ENCODE results near the gene TAS2R16.

TAS2R16 gene

DNA sequence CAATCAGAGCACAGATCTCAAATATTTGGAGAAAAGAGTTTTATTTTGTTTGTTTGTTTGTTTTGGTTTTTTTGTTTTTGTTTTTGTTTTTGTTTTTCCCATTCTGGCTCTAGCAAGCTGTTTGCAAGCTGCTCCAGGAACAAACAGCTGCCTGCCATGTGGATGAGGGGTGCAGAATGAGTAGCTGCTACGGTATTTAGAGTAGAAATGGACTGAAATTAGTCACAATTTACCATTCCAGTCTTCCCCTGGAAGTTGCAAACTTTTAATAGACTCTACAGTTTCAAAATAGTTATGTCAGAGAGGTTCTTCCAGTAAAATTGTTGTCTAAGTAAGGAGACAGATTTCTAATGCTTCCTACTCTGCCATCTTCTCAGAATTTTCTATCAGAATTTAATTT is 27.1 kb upstream of the TAS2R16 start:
- no peaks in the 10 kb centered on the region for H3K27me3 ChIP-seq (replicated peaks; ENCODE audit: control insufficient read depth, insufficient read depth, low read length, poor library complexity, severe bottlenecking)
- no peak overlapping the region for H3K4me3 ChIP-seq (ENCODE audit: insufficient read depth, low read depth, low read length, poor library complexity, severe bottlenecking)
- no peak overlapping the region for H3K27ac ChIP-seq (ENCODE audit: insufficient read depth, low read length, poor library complexity, severe bottlenecking)
- H3K36me3 ChIP-seq (ENCODE audit: control insufficient read depth, insufficient read depth, low read length): no peaks in the 10 kb centered on the region
- no peaks in the 10 kb centered on the region for H3K9me3 ChIP-seq (ENCODE audit: control insufficient read depth, low read length)
- DNase-seq: no peak
- H3K4me1 ChIP-seq (ENCODE audit: control insufficient read depth, insufficient read depth, low read length, poor library complexity, severe bottlenecking): no peaks in the 10 kb centered on the region

DNA sequence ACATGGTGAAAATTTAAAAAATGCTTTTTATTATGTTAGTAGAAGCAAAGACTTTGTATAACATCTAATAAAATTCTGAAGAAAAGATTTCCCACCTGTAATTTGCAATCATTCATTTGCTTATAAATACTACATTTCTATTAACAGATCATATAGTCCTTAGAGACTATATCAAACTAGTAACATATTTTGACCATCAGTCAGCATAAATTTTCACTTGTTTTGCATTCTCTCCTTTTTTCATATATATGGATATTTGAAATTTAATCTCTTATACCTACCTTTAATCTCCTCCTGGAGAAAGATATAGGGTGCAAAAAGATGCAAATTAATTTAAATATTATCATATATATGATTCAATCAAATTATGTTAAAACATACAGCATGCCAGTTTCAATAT is 16.9 kb upstream of the TAS2R16 start:
- H3K4me1 ChIP-seq (ENCODE audit: control insufficient read depth, insufficient read depth, low read length, poor library complexity, severe bottlenecking): no peaks in the 10 kb centered on the region
- no peak for DNase-seq
- no peaks in the 10 kb centered on the region for H3K9me3 ChIP-seq (ENCODE audit: control insufficient read depth, low read length)
- H3K27me3 ChIP-seq (replicated peaks; ENCODE audit: control insufficient read depth, insufficient read depth, low read length, poor library complexity, severe bottlenecking): no peaks in the 10 kb centered on the region
- H3K4me3 ChIP-seq (ENCODE audit: insufficient read depth, low read depth, low read length, poor library complexity, severe bottlenecking): no peak overlapping the region
- no peaks in the 10 kb centered on the region for H3K36me3 ChIP-seq (ENCODE audit: control insufficient read depth, insufficient read depth, low read length)
- H3K27ac ChIP-seq (ENCODE audit: insufficient read depth, low read length, poor library complexity, severe bottlenecking): no peak overlapping the region

DNA sequence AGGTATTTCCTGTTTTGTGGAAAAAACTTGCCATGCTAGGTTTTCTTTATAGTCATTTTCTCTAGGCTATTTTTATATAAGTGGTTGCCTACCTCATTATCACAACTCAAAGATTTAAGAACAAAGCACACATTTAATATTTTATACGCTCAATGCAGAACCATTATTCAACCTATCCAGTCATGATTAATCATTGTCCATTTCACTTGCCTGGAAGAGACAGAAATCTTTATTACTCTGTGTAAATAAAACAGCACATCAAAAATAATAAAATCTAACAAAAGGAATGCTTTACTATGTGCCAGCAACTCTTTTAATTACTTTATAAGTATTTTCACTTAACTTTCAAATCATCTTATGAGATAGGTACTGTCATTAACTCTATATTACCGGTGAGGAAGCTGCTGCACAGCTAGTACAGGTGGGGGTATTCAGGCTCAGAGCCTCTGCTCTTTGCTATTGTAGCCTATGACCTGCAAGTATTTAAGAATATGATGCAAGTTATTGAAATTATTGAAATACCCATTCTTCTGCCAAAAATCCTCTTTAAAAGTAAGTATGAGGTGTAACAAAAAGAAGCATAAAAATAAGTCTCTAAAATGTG is 16.4 kb upstream of the TAS2R16 start:
- H3K36me3 ChIP-seq (ENCODE audit: control insufficient read depth, insufficient read depth, low read length): no peaks in the 10 kb centered on the region
- no peaks in the 10 kb centered on the region for H3K4me1 ChIP-seq (ENCODE audit: control insufficient read depth, insufficient read depth, low read length, poor library complexity, severe bottlenecking)
- no peak overlapping the region for H3K27ac ChIP-seq (ENCODE audit: insufficient read depth, low read length, poor library complexity, severe bottlenecking)
- H3K4me3 ChIP-seq (ENCODE audit: insufficient read depth, low read depth, low read length, poor library complexity, severe bottlenecking): no peak overlapping the region
- H3K27me3 ChIP-seq (replicated peaks; ENCODE audit: control insufficient read depth, insufficient read depth, low read length, poor library complexity, severe bottlenecking): no peaks in the 10 kb centered on the region
- no peak for DNase-seq
- H3K9me3 ChIP-seq (ENCODE audit: control insufficient read depth, low read length): no peaks in the 10 kb centered on the region

DNA sequence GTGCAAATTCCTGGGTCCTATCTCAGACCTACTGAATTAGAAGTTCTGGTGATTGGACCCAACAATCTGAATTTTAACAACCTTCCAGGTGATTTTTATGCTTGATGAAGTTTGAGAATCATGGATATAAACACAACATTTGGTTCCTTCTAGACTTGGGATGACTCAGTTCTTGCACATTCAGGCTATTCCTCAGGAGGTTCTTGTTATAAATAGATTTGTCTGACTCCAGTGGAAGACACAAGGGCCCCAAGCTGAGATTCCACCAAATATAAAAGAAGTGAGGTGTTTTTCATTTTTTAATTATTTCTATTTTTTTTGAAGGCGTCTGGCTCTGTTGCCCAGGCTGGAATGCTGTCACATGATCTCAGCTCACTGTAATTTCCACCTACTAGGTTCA is 9.4 kb upstream of the TAS2R16 start:
- Histone ChIP-seq H3K4me3 (ENCODE audit: insufficient read depth, low read depth, low read length, poor library complexity, severe bottlenecking) (no peak overlapping the region), H3K36me3 (ENCODE audit: control insufficient read depth, insufficient read depth, low read length) (no peaks in the 10 kb centered on the region), H3K9me3 (ENCODE audit: control insufficient read depth, low read length) (no peaks in the 10 kb centered on the region), H3K27me3 (replicated peaks; ENCODE audit: control insufficient read depth, insufficient read depth, low read length, poor library complexity, severe bottlenecking) (no peaks in the 10 kb centered on the region), H3K27ac (ENCODE audit: insufficient read depth, low read length, poor library complexity, severe bottlenecking) (no peak overlapping the region), H3K4me1 (ENCODE audit: control insufficient read depth, insufficient read depth, low read length, poor library complexity, severe bottlenecking) (no peaks in the 10 kb centered on the region)
- no peak for DNase-seq

DNA sequence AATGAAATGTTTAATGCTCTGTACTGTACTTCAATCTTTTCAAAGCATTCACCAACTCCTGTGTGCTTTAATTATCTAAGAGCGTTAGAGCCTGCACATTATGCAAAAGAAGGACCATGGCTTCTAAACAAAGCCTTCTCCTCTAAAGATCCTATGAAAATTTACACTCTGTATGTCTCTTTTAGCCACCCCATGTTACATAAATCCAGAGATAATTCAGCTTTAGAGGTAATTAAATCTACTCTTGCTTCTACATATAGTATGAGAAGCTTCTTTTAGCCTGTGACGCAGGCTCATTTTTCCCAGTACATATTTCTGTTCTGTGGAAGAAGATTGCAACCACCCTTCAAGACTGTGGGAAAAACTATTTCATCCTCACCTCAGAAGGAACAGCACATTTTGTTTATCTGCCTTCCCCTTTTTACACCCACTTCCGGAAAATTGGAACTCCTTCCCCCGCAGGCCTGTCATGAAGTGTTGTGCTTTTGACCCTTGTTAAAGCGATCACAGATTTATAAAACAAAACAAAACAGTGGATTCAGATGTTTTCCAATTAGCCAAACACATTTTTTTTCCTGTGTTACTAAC is 8.1 kb upstream of the TAS2R16 start:
- no peaks in the 10 kb centered on the region for H3K9me3 ChIP-seq (ENCODE audit: control insufficient read depth, low read length)

DNA sequence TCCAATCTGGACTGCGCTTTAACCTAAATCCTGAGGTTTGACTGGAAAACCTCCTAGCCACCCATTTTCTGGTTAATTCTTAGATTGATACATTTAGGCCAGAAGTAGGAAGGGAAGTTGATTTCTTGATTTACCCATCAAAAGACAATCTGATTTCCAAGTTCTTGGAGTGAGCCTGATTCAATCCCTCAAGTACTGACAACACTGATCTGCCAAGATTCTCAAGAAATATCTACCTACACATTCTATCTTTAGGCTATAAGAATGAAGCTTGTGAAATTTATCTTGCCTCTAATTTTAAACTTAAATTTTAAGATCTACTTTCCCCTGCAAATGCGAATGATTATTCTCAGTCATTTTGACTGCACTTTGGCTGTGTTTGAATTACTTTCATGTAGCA is 5.9 kb downstream of the TAS2R16 start:
- Histone ChIP-seq H3K27me3 (replicated peaks; ENCODE audit: control insufficient read depth, insufficient read depth, low read length, poor library complexity, severe bottlenecking) (no peaks in the 10 kb centered on the region), H3K36me3 (ENCODE audit: control insufficient read depth, insufficient read depth, low read length) (no peaks in the 10 kb centered on the region), H3K4me3 (ENCODE audit: insufficient read depth, low read depth, low read length, poor library complexity, severe bottlenecking) (no peak overlapping the region), H3K27ac (ENCODE audit: insufficient read depth, low read length, poor library complexity, severe bottlenecking) (no peak overlapping the region), H3K4me1 (ENCODE audit: control insufficient read depth, insufficient read depth, low read length, poor library complexity, severe bottlenecking) (no peaks in the 10 kb centered on the region), H3K9me3 (ENCODE audit: control insufficient read depth, low read length) (no peaks in the 10 kb centered on the region)
- no peak for DNase-seq

More for the DNA sequence above, 8.1 kb upstream of the TAS2R16 start:
- no peak for DNase-seq
- Histone ChIP-seq H3K4me1 (ENCODE audit: control insufficient read depth, insufficient read depth, low read length, poor library complexity, severe bottlenecking) (no peaks in the 10 kb centered on the region), H3K4me3 (ENCODE audit: insufficient read depth, low read depth, low read length, poor library complexity, severe bottlenecking) (no peak overlapping the region), H3K36me3 (ENCODE audit: control insufficient read depth, insufficient read depth, low read length) (no peaks in the 10 kb centered on the region), H3K27ac (ENCODE audit: insufficient read depth, low read length, poor library complexity, severe bottlenecking) (no peak overlapping the region), H3K27me3 (replicated peaks; ENCODE audit: control insufficient read depth, insufficient read depth, low read length, poor library complexity, severe bottlenecking) (no peaks in the 10 kb centered on the region)

DNA sequence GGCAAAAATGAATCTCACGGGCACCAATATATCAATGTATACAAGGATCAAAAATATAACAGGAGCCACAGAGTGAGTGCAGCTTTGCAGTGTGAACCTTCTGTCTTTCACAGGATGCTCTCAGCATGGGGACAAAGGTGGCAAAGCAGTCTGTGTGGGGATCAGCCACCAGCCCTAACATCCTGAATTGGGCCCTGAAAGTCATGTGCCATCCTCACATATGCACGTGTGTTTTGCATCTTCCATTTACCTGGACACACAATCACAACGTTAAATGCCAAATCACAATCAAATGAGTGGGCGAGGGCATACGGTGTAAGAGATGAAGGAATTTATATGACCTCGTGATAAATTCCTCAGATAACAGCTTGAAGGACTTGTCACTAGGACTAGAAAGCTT is 6.5 kb downstream of the TAS2R16 start:
- H3K27ac ChIP-seq (ENCODE audit: insufficient read depth, low read length, poor library complexity, severe bottlenecking): no peak overlapping the region
- H3K27me3 ChIP-seq (replicated peaks; ENCODE audit: control insufficient read depth, insufficient read depth, low read length, poor library complexity, severe bottlenecking): no peaks in the 10 kb centered on the region
- no peak for DNase-seq
- no peaks in the 10 kb centered on the region for H3K36me3 ChIP-seq (ENCODE audit: control insufficient read depth, insufficient read depth, low read length)
- no peak overlapping the region for H3K4me3 ChIP-seq (ENCODE audit: insufficient read depth, low read depth, low read length, poor library complexity, severe bottlenecking)
- H3K4me1 ChIP-seq (ENCODE audit: control insufficient read depth, insufficient read depth, low read length, poor library complexity, severe bottlenecking): no peaks in the 10 kb centered on the region
- no peaks in the 10 kb centered on the region for H3K9me3 ChIP-seq (ENCODE audit: control insufficient read depth, low read length)

DNA sequence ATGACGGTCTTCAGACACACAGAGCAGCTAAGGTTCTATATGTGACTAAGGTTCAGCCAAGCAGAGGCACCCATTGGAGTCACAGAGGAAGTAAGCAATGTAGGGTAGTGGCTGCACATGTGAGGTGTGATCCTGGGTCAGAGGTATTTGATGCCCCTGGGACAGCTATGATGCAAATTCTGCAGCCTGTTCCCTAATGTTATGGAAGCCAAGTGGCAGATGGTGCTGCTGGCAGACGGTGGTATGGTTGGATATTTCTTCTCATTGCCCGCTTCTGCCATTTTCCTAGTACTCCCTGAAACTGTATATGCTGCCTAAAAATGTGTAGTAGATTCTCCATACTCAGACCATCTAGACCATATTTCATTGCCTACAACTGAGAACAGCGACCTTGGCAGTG is 7.2 kb downstream of the TAS2R16 start:
- Histone ChIP-seq H3K36me3 (ENCODE audit: control insufficient read depth, insufficient read depth, low read length) (no peaks in the 10 kb centered on the region), H3K4me3 (ENCODE audit: insufficient read depth, low read depth, low read length, poor library complexity, severe bottlenecking) (no peak overlapping the region), H3K9me3 (ENCODE audit: control insufficient read depth, low read length) (no peaks in the 10 kb centered on the region), H3K4me1 (ENCODE audit: control insufficient read depth, insufficient read depth, low read length, poor library complexity, severe bottlenecking) (no peaks in the 10 kb centered on the region), H3K27ac (ENCODE audit: insufficient read depth, low read length, poor library complexity, severe bottlenecking) (no peak overlapping the region), H3K27me3 (replicated peaks; ENCODE audit: control insufficient read depth, insufficient read depth, low read length, poor library complexity, severe bottlenecking) (no peaks in the 10 kb centered on the region)
- no peak for DNase-seq

DNA sequence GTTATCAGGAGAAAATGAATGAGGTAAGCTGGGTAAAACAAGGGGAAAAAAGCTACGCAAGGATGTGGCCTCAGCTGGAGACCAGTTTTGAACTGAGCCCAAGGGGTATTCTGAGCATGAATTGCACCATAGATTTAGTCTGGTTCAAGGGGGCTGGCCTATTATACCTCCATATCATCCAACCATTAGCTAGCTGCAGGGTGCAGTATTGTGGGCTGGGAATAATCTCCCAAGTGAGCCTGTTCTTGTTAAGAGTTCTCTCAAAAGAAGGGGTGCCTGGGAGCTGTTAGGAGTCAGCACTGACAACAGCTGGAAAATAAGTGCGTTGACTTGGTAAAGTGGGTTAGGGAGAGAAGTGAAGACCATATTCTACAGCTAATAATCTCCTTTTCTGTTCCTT is 8.0 kb downstream of the TAS2R16 start:
- DNase-seq: no peak
- Histone ChIP-seq H3K4me3 (ENCODE audit: insufficient read depth, low read depth, low read length, poor library complexity, severe bottlenecking) (no peak overlapping the region), H3K36me3 (ENCODE audit: control insufficient read depth, insufficient read depth, low read length) (no peaks in the 10 kb centered on the region), H3K9me3 (ENCODE audit: control insufficient read depth, low read length) (no peaks in the 10 kb centered on the region), H3K4me1 (ENCODE audit: control insufficient read depth, insufficient read depth, low read length, poor library complexity, severe bottlenecking) (no peaks in the 10 kb centered on the region), H3K27ac (ENCODE audit: insufficient read depth, low read length, poor library complexity, severe bottlenecking) (no peak overlapping the region), H3K27me3 (replicated peaks; ENCODE audit: control insufficient read depth, insufficient read depth, low read length, poor library complexity, severe bottlenecking) (no peaks in the 10 kb centered on the region)

DNA sequence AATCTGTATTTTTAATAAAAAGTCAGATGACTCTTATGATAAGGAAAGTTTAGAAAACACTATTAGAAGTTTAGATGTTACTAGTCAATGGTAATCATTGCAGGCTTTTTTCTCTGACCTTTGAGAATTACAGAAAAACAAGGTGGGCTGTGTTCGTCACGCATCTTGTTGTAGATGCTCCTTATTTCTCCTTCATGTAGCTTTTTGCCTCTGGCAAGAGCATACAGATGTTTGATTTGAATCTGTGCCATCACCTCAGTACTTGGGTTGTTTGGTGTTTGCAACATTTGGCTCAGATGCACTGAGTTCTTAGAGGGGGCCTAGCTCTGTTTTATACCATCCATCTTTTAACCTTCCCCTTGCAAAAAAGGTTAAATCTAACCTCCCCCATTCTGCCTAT is 11.5 kb downstream of the TAS2R16 start:
- no peak for DNase-seq
- no peaks in the 10 kb centered on the region for H3K4me1 ChIP-seq (ENCODE audit: control insufficient read depth, insufficient read depth, low read length, poor library complexity, severe bottlenecking)
- H3K27ac ChIP-seq (ENCODE audit: insufficient read depth, low read length, poor library complexity, severe bottlenecking): no peak overlapping the region
- H3K36me3 ChIP-seq (ENCODE audit: control insufficient read depth, insufficient read depth, low read length): no peaks in the 10 kb centered on the region
- H3K4me3 ChIP-seq (ENCODE audit: insufficient read depth, low read depth, low read length, poor library complexity, severe bottlenecking): no peak overlapping the region
- H3K27me3 ChIP-seq (replicated peaks; ENCODE audit: control insufficient read depth, insufficient read depth, low read length, poor library complexity, severe bottlenecking): no peaks in the 10 kb centered on the region
- H3K9me3 ChIP-seq (ENCODE audit: control insufficient read depth, low read length): no peaks in the 10 kb centered on the region
